Measurements from ENCODE around the gene OR2V1. TPM values are rescaled to one million over a fixed set of nuclear protein-coding genes. Genes with fewer than 3 reads are reported as not detected.
"Not testable (repeated sequence)": the region's sequence is repeated elsewhere in the genome, so short reads cannot be mapped to it uniquely, and the experiment has no call there.

The OR2V1 gene
- total RNA-seq, 2 donors from 2014 or later: not detected

DNA sequence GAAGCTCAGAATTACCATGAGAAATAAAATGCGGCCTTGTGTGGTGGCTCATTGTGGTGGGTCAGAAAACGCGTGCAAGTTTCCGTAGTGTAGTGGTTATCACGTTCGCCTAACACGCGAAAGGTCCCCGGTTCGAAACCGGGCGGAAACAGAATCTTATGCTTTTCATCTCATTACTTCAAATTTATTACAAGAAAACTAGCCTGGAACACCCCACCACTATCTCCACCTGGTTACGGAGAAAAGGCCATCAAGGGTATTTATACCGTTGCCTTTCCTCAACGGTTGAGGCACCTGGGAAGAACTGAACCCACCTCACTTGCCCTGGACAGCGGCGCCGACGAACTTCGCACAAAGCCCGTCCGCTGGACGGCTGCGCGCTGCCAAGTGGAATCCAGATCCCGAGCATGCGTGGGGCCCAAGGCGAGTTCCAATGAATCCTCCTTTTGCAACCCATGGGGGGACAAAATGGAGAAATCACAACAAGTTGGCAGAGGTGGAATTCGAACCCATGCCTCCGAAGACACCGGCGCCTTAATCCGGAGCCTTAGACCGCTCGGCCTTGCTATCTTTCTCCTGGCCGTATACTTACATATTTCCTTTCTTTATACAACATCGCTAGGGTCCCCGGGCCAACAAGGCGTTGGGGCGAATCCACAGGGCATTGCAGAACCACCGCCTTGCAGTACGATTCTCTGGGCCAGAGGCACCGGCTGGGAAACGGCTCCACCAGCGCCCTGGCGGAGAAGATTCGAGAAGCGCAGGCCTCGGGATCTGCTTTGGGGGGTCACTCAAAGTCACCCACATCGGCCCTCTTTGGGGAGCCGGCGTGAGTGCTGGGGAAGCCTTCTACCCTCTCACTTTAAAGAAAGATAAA, 33.3 kb upstream of the OR2V1 start:
- no peaks in the 10 kb centered on the region for H3K9me3 Mint-ChIP-seq
- no peak overlapping the region for H3K27ac Mint-ChIP-seq
- H3K4me3 ChIP-seq (ENCODE audit: low read length): peak overlapping the region; percentile 75
- H3K4me1 Mint-ChIP-seq: peaks cover 17% of the 10 kb centered on the region
- TF ChIP-seq, protein P1, sequence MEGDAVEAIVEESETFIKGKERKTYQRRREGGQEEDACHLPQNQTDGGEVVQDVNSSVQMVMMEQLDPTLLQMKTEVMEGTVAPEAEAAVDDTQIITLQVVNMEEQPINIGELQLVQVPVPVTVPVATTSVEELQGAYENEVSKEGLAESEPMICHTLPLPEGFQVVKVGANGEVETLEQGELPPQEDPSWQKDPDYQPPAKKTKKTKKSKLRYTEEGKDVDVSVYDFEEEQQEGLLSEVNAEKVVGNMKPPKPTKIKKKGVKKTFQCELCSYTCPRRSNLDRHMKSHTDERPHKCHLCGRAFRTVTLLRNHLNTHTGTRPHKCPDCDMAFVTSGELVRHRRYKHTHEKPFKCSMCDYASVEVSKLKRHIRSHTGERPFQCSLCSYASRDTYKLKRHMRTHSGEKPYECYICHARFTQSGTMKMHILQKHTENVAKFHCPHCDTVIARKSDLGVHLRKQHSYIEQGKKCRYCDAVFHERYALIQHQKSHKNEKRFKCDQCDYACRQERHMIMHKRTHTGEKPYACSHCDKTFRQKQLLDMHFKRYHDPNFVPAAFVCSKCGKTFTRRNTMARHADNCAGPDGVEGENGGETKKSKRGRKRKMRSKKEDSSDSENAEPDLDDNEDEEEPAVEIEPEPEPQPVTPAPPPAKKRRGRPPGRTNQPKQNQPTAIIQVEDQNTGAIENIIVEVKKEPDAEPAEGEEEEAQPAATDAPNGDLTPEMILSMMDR (conservative IDR thresholded peaks at IDR 0.05): no peak
- no peaks in the 10 kb centered on the region for H3K36me3 Mint-ChIP-seq (ENCODE audit: low read depth)
- no peaks in the 10 kb centered on the region for H3K4me1 ChIP-seq (ENCODE audit: control insufficient read depth, insufficient read depth, low read length)
- DNase-seq: peak; percentile 60
- 71 to 72% methylated on average over 27 to 48 of the region's 52 CpGs for WGBS, 2 experiments (ENCODE audit: insufficient coverage in 1 of 2, insufficient read length in 1 of 2)
- peaks cover 24% of the 10 kb centered on the region for H3K27me3 ChIP-seq (ENCODE audit: control insufficient read depth, insufficient read depth, low read length, poor library complexity, severe bottlenecking)
- H3K27ac ChIP-seq (ENCODE audit: low read depth, low read length): no peak overlapping the region
- H3K4me3 Mint-ChIP-seq: peak overlapping the region; percentile 66
- H3K36me3 ChIP-seq (ENCODE audit: control insufficient read depth, insufficient read depth, low read length): no peaks in the 10 kb centered on the region
- no peak overlapping the region for H3K9ac ChIP-seq (ENCODE audit: extremely low read depth, low read length, poor library complexity, severe bottlenecking)
- H3K27me3 Mint-ChIP-seq (ENCODE audit: insufficient read depth): peaks cover 47% of the 10 kb centered on the region
- H3K9me3 ChIP-seq (ENCODE audit: control insufficient read depth, low read length): no peaks in the 10 kb centered on the region

DNA sequence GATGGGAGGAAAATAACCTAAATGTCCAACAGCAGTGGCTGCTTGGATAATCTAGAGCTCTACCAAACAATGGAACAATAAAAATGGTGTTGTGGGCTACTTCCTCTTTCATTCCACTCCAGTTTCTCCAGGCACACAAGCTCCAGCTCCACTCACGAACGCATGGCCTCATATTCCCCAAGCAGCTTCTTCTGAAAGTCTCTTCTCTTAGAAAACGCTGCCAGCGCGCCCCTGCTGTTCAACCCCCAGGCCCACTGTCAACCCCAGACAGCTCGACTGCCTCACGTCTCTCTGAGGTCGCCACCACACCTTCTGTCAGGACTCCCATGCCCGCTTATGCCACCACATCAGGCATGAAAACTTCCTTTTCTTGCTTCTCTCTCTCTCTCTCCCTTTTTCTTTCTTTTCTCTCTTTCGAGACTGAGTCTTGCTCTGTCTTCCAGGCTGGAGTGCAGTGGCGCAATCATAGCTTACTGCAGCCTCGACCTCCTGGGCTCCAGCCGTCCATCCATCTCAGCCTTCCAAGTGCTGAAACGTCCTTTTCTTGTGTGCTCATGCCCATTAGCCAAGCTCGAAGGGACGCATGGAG, 32.6 kb upstream of the OR2V1 start:
- Mint-ChIP-seq H3K4me1 (peaks cover 14% of the 10 kb centered on the region), H3K36me3 (ENCODE audit: low read depth) (no peaks in the 10 kb centered on the region), H3K27ac (peak overlapping the region; percentile 59), H3K9me3 (no peaks in the 10 kb centered on the region), H3K4me3 (peak overlapping the region; percentile 66), H3K27me3 (ENCODE audit: insufficient read depth) (peaks cover 43% of the 10 kb centered on the region)
- WGBS, 2 experiments (ENCODE audit: insufficient coverage in 1 of 2, insufficient read length in 1 of 2): 26 to 39% methylated on average over 10 to 14 of the region's 16 CpGs
- Histone ChIP-seq H3K27me3 (ENCODE audit: control insufficient read depth, insufficient read depth, low read length, poor library complexity, severe bottlenecking) (peaks cover 18% of the 10 kb centered on the region), H3K9me3 (ENCODE audit: control insufficient read depth, low read length) (no peaks in the 10 kb centered on the region), H3K36me3 (ENCODE audit: control insufficient read depth, insufficient read depth, low read length) (no peaks in the 10 kb centered on the region), H3K9ac (ENCODE audit: extremely low read depth, low read length, poor library complexity, severe bottlenecking) (no peak overlapping the region), H3K4me3 (ENCODE audit: low read length) (peak overlapping the region; percentile 75), H3K4me1 (ENCODE audit: control insufficient read depth, insufficient read depth, low read length) (no peaks in the 10 kb centered on the region), H3K27ac (ENCODE audit: low read depth, low read length) (no peak overlapping the region)
- DNase-seq: peak; percentile 74
- TF ChIP-seq, protein P1 (conservative IDR thresholded peaks at IDR 0.05): peak; percentile 35

DNA sequence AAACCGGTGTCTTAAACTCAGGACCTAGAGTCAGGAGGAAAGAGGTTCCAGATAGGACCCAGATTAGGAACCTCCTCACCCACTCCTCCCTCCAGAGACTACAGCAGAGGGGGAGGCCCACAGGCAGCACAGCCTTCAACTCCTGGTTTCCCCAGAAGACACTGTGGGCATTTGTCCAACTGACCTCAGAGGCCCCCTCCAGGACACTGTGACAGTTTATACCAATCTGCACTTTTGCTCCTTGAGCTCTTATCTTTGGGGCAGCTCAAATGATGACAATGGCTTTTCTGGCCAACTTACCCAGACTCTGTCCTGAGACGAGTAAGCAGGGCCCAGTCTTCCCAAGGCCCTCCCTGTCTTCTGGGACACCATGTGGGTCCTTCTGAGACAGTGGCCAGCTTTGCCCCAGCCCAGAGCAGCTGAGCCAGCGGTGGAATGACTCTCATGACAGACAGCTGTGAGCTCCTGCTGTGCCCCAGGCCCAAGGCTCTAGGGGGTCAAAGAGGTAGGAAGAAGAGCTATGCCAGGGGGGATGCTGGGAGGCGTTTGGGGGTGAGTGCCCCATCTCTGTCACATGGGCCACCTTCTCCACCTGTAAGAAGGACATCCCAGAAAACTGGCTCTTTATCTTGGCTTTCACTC, 30.7 kb upstream of the OR2V1 start:
- H3K4me3 Mint-ChIP-seq: peak overlapping the region; percentile 42
- no peak overlapping the region for H3K9ac ChIP-seq (ENCODE audit: extremely low read depth, low read length, poor library complexity, severe bottlenecking)

DNA sequence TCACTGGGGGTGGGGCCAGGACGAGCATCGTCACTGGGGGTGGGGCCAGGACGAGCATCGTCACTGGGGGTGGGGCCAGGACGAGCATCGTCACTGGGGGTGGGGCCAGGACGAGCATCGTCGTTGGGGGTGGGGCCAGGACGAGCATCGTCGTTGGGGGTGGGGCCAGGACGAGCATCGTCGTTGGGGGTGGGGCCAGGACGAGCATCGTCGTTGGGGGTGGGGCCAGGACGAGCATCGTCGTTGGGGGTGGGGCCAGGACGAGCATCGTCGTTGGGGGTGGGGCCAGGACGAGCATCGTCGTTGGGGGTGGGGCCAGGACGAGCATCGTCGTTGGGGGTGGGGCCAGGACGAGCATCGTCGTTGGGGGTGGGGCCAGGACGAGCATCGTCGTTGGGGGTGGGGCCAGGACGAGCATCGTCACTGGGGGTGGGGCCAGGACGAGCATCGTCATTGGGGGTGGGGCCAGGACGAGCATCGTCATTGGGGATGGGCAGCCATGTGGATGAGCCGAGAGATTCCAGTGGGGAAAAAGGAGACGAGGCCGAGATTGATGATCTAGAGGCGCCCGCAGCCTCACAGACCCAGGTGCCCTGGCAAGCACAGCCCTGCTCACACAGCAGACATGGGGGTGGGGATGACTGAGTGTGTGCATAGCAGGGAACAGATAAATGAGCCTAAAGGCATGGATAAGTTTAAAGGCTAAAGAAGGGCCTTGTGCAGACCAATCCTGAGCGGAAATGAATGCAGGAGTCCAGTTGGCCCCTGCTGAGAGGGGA, 30.0 kb upstream of the OR2V1 start:
- H3K27ac ChIP-seq (ENCODE audit: low read depth, low read length); H3K9ac ChIP-seq (ENCODE audit: extremely low read depth, low read length, poor library complexity, severe bottlenecking); H3K9me3 ChIP-seq (ENCODE audit: control insufficient read depth, low read length); H3K36me3 ChIP-seq (ENCODE audit: control insufficient read depth, insufficient read depth, low read length); H3K9me3 Mint-ChIP-seq; H3K4me3 ChIP-seq (ENCODE audit: low read length); H3K4me1 ChIP-seq (ENCODE audit: control insufficient read depth, insufficient read depth, low read length); H3K36me3 Mint-ChIP-seq (ENCODE audit: low read depth); H3K27me3 ChIP-seq (ENCODE audit: control insufficient read depth, insufficient read depth, low read length, poor library complexity, severe bottlenecking): not testable (repeated sequence)
- 47 to 97% methylated on average over 5 to 16 of the region's 48 CpGs for WGBS, 2 experiments (ENCODE audit: insufficient coverage in 1 of 2, insufficient read length in 1 of 2)
- Mint-ChIP-seq H3K4me1 (peaks cover 11% of the 10 kb centered on the region), H3K4me3 (peak overlapping the region; percentile 42), H3K27ac (peak overlapping the region; percentile 95), H3K27me3 (ENCODE audit: insufficient read depth) (peaks cover 46% of the 10 kb centered on the region)
- peak; percentile 83 for DNase-seq

More for the DNA sequence above, 30.7 kb upstream of the OR2V1 start:
- WGBS, 2 experiments (ENCODE audit: insufficient coverage in 1 of 2, insufficient read length in 1 of 2): 75 to 78% methylated on average over 1 to 4 of the region's 4 CpGs
- H3K27me3 Mint-ChIP-seq (ENCODE audit: insufficient read depth): peaks cover 46% of the 10 kb centered on the region
- no peak for DNase-seq
- H3K36me3 Mint-ChIP-seq (ENCODE audit: low read depth): no peaks in the 10 kb centered on the region
- no peaks in the 10 kb centered on the region for H3K4me1 ChIP-seq (ENCODE audit: control insufficient read depth, insufficient read depth, low read length)
- H3K4me1 Mint-ChIP-seq: peaks cover 11% of the 10 kb centered on the region
- H3K9me3 ChIP-seq (ENCODE audit: control insufficient read depth, low read length): no peaks in the 10 kb centered on the region
- H3K4me3 ChIP-seq (ENCODE audit: low read length): no peak overlapping the region
- no peaks in the 10 kb centered on the region for H3K9me3 Mint-ChIP-seq
- no peaks in the 10 kb centered on the region for H3K36me3 ChIP-seq (ENCODE audit: control insufficient read depth, insufficient read depth, low read length)
- TF ChIP-seq, protein P1 (conservative IDR thresholded peaks at IDR 0.05): no peak
- H3K27ac ChIP-seq (ENCODE audit: low read depth, low read length): no peak overlapping the region
- H3K27ac Mint-ChIP-seq: peak overlapping the region; percentile 95
- no peaks in the 10 kb centered on the region for H3K27me3 ChIP-seq (ENCODE audit: control insufficient read depth, insufficient read depth, low read length, poor library complexity, severe bottlenecking)

Data from endodermal cell (in vitro differentiated cells).